ENCODE results near the gene WASL.
"Not testable (repeated sequence)": the region's sequence is repeated elsewhere in the genome, so short reads cannot be mapped to it uniquely, and the experiment has no call there.

Gene WASL

DNA sequence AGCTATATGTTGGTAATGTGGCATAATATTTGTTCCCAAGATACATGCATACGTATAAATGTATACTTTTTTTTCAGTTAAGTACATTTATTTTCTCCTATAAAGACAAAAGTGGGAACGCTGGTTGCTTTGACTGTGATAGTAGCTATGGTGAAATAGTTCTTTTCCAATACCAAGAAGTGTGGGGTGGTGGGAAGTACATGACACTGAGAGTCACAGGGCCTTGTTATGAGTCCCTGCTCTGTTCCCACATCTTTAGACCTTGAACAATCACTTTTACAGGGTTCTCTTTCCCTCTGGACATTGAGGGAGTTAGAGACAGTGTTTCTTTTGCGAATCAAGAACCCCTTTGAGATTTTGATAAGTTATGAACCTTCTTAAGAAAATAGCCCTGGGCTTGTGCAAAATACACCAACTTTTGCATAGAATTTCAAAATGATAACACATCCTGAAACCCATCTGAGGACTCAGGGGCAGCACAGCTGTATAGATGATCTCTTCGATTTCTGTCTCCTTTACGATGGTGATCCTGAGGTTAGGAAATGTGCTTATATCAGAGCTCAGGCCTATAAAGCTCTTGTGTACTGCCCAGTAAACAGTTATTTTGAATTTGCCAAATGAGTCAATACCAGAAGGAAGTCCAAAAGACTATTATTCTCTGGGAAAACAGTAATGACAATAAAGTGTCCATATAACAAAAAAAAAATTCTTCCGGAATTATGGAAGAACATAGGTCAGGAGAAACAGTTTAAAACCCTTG lies 92.1 kb downstream of the WASL start:
- no peak for DNase-seq

DNA sequence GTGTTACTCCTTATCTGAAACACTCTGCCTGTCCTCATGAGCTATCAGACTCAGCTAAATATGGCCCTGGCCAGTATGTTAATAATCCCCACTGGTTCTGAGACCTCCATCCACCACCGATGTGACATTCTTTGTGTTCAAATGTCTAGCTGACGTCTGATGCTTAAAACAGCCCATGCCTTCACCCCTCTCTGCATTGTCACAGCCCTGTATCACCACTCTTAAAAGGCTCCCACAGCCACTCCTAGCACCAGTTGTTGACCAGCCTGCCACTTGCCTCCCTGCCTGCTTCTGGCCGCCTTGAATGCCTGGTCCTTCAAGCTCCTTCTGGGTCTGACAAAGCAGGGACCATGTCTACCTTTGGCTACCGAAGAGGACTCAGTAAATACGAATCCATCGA lies 93.2 kb downstream of the WASL start, which contains the start of gene LMOD2:
TSS of gene LMOD2 (plus strand) at position 253 of the 400 bp plus-strand sequence. CDS start at position 351, 98 bp downstream.
- no peak for DNase-seq

DNA sequence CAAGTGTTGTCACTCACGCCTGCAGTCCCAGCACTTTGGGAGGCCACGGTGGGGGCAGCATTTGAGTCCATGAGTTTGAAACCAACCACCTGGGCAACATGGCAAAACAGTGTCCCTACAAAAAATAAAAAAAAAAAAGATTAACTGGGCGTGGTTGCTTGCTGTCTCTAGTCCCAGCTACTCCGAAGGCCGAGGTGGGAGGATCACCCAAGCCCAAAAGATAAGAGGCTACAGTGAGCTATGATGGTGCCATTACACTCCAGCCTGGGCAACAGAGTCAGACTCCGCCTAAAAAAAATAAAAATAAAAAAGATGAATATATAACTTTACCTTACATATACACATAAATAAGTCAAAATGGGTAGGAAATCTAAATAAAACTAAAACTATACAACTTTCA lies 95.6 kb downstream of the WASL start:
- DNase-seq, result no peak

DNA sequence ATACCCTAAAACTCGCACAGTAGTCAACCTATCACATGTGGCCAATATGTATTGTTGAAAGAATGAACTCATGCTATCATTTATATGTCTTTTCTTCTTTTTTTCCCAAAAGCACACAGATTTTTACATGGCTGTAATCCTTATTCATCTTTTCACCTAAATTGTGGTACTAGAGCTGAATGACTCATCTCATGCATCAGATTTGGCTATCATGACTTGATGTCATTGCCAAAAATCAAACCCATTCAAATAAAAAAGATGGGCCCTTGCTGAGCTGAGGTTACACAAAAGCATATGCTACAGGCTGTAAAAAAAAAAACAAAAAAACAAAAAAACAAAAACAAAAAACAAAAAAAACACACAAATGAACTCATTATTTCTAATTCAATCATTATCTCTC lies 96.4 kb downstream of the WASL start:
- no peak for DNase-seq

DNA sequence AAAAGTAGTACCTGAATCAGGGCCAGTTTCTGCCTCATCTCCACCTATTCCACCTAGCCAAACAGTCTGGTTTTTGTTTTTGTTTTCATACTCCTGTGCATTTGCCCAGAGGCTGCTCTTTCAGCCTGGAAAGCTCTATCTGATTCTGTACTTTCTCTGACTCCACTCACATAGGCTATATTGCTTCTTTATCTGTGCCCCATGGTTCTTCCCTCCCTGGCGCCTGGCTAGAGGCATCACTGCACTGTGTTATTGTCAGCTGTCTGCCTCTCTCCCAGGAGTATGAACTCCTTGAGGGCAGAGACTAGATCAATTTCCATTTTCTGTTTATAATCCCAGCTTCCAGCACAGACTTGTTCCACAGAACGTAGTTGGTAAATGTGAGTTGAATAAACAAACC lies 98.2 kb downstream of the WASL start:
- DNase-seq, result no peak

DNA sequence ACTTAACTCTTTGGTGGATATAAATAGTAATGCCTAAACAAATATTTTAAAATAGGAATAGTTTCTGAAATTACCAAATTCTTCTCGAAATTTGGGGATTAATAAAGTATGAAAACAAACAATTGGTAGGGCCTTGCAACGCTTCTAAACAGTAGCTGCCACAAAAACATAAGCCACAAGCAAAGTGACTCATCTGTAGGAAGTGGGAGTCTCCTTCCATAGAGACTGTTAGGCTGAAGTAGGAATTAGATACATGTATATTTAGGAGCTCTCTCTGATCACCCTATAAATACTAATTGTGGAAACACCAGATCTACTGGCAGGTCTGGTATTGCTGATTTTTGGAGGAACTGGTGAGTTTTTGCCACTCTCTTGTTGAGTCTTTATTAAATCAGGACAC lies 98.8 kb downstream of the WASL start:
- DNase-seq, result no peak

DNA sequence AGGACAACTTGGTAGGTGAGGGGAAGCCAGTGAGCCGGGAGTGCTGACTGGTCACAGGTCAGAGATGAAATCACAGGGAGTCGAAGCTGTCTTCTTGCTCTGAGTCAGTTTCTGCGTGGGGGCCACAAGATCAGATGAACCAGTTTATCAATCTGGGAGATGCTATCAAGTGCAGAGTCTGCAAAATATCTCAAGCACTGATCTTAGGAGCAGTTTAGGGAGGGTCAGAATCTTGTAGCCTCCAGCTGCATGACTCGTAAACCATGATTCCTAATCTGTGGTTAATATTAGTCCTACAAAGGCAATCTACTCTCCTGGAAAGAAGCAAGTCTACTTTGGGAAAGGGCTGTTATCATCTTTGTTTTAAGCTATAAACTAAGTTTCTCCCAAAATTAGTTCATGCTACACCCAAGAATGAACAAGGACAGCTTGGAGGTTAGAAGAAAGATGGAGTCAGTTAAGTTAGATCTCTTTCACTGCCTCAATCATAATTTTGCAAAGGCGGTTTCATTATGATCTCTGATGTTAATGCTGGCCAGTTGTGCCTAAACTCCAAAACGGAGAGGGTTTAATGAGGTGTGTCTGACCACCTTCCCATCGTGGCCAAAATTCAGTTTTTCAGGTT lies 101.6 kb downstream of the WASL start:
- no peak for DNase-seq

DNA sequence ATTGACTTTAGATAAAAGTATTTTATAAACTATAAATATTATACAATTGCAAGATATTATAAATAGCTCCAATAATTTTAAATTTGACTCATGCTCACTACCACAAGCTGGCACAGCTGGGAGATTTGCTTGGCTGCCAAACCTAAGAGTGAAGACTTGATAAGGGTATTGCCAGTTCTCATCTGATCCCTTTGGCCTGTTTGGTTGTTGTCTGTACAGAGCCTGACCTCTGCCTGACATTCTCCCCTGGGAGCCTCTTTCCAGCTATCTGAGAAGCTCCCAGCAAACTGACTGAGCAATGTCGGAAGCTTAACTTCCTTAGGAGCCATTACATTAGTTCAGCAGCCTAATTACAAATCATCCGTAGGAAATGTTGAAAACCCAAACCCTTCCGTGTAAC lies 103.3 kb downstream of the WASL start:
- DNase-seq, result no peak

DNA sequence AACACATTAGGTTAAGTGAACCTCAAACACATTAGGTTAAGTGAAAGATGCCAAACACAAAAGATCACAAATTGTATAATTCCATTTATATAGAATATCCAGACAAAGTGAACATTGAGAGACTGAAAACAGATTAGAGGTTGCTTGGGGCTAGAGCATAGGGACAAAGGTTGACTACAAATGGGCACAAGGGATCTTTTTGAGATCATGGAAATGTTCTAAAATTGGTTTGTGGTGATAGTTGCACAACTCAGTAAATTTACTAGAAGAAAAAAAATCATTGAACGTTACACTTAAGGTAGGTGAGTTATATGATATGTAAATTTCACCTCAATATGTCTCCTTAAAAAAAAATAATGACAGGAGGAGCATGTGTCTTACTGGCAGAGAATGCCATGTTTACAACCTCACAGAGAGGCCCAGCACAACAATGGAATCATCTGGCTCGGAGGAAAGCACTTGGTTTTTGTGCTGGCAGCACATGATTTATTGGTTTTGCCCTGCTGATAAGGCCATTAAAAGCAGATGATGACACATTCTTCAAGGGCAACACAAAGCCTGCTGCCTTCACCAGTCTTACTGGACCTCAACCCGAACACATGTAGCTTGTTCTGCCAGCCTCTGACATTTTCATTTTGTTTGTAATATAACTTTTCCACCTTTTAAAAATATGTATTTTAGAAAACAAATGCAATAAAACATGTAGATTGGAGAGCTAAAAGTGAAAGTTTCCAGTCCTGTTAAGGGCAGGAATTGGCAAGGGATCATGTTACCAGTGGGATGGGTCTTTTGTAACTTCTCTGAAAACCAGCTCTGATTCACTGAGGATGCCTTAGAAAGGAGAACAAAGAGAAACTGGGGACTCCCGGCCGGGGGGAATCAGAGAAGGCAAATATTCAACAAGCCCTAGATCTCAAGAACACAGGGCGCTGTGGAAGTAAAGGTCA lies 105.0 kb downstream of the WASL start:
- no peak for DNase-seq

DNA sequence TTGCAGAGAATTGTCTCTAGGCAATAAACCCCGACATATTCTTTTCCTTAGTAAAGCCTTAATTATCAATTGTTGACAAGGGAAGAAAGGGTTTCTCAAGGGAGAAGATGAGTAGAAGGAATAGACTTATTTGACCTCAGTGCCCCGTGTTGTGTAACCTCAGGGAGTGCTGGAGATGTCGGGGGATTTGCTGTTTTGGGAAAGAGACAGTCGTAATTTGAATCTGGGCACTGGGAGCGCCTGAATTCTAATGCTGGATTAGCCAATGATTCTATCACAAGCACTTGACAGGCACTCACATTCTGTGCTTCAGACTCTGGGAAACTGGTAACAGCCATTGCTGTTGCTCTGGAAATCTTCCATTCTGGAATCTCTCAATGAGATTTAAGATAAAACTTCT lies 106.9 kb downstream of the WASL start:
- no peak for DNase-seq

DNA sequence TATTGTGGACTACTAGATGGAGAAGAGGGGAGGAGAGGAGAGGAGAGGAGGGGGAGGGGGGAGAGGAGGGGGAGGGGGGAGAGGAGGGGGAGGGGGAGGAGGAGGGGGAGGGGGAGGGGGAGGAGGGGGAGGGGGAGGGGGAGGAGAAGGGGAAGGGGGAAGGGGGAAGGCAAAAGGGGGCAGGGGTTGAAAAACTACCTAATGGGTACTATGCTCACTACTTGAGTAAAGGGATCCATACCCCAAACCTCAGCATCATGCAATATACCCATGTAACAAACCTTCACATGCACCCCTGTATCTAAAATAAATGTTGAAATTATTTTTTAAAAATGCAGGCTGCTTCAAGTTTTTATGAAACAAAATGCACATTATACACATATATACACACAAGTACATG lies 108.2 kb downstream of the WASL start:
- DNase-seq, result no peak

DNA sequence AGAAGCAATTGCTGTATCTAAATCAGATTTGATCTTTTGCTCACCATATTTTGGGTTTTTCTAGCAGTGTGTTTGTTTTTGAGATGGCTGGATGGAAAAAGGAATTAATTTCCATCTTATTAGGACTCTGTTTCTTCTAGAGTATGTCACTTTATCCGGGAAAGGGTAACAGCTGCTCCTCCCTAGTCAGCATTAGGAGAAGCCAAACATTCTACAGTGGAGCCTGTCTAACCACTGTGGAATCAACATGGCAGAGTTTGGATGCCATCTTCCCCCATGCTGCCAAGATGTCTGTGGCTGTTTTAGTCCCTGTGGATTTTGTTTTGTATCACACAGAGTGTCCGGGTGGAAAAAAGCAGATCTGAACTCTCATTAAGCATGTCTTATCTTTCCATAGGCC lies 109.2 kb downstream of the WASL start:
- no peak for DNase-seq

DNA sequence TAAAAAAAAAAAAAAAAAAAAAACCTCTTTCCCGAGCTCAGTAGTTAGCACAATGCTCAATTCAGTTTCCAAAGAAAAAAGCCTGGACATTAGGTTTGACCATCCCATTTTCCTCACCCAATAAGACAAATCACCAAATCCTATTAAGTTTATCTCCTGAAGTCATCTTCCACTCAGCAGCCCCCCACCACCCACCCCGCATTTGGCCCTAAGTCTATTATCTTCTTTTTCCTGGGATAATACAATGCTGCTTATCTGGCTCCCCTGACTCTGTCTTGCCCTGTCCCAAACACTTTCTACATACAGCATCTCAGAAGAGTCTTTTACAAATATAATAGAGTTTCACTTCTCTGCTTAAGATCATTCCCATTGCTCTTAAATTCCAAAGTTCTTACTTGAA lies 110.9 kb downstream of the WASL start:
- no peak for DNase-seq

DNA sequence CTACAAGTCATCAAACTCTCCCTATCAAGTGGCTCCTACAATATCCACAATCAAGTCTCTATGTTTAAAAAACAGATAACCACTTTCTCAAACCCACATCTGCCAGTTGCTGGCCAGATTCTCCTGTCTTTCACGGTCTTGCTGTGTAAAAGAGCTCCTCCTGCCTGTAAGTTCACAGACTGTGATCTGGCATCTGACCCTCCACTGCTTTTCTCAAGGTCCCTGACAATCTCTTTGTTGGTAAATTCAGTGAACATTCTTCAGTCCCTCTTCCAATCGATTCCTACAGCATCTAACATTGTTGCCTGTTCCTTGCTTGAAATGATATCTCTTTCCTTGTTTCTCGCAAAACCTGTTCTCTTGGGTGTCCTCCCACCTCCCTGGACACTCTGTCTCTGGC lies 111.6 kb downstream of the WASL start:
- DNase-seq, result no peak

DNA sequence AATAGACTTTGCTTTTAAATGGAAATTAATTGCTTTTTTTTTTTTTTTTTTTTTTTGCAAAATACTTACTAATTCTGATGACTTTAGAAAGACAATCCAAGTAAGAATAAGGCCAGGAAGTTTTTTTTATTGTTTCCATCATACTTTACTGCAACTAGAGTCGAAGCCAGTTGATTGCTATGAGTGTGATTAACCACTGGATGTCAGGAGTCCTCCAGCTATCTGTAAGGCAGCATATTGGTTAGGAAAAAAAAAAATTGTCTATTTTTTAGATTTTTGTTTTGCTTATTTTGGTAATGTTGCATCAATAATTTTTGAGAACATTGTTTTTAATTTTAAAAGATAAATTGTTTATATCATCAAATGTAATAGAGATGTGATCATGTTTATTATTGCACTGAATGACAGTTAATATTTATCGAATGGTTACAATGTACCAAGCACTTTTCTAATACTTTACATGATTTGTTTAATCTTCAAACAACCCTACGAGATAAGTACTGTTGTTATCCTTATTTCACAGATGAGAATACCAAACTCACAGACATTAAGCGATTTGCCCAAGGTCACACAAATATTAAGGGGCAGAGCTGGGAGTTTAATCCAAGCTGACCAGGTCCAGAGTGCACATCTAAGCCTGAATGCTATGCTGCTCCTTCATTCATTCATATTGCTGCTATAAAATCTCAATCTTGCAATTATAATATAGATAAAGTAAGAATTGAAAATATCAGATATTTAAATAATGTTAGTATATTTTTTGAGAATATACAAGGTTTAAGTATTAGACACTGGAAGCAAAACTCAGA lies 113.0 kb downstream of the WASL start:
- DNase-seq, result no peak

DNA sequence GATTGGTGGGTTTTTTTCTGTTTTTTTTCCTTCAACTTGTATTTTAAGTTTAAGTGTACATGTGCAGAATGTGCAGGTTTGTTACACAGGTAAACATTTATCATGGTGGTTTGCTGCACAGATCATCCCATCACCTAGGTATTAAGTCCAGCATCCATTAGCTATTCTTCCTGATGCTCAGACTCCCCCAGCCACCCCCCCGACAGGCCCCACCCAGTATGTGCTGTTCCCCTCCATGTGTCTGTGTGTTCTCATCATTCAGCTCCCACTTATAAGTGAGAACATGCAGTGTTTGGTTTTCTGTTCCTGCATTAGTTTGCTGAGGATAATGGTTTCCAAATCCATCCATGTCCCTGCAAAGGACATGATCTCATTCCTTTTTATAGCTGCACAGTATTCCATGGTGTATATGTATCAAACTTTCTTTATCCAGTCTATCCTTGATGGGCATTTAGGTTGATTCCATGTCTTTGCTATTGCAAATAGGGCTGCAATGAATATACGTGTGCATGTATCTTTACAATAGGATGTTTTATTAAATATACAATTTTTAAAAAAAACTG lies 114.7 kb downstream of the WASL start:
- not testable (repeated sequence) for DNase-seq

DNA sequence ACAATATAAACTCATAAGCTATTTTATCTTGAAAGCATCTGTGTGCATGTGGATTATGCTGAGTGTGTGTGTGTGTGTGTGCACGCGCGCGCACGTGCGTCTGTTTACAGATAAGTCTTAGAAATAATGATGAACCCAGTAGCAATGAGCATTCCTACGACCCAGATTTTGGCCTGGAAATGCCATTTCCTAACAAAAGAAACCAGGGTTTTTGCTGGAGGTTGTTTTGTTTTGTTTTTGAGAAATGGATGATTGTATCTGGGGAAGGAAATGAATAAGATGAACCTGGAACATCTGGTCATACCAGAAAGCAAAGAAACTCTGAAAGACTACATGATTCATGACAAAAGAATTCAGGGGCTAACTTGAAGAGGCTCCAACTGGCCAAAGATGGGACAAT lies 115.2 kb downstream of the WASL start:
- no peak for DNase-seq

DNA sequence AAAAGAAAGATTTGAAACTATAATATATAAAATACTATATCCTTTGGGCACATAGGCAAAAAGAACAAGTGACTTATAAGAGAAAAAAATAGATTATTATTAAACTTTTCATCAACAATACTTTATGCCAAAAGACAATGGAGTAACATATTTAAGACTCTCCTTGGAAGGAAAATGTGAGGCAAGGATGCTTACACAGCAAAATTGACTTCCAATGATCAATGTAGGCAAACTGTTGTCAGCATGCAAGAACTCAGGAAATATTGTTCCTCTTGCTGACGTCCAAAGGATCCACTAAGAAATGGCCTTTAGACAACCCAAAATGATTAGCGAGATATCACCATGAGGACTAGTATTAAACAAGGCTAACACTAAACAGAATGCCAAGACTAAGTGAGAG lies 116.0 kb downstream of the WASL start:
- DNase-seq, result no peak
